ENCODE data around the gene RYR1.
"Not testable (repeated sequence)": the region's sequence is repeated elsewhere in the genome, so short reads cannot be mapped to it uniquely, and the experiment has no call there.

Gene RYR1

GRCh38 chr19:38451036-38451435 is 17.5 kb downstream of the RYR1 start:
- no peak overlapping the region for H3K27ac ChIP-seq

DNA sequence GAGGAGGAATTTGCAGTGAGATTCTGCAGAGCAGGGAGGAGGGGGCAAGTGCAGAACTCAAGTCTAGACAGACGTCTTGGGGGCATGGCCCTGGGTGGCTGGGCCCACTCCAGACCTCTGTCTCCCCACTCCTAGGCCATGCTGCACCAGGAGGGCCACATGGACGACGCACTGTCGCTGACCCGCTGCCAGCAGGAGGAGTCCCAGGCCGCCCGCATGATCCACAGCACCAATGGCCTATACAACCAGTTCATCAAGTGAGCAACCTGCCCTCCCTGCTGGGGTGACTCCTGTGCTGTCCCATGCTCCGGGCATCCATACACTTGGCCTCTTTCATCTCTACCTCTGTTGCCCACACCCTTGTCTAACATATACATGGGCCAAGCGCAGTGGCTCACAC is 18.1 kb downstream of the RYR1 start:
- Histone ChIP-seq H3K4me3 (no peak overlapping the region), H3K27ac (no peak overlapping the region)

More at GRCh38 chr19:38451036-38451435, 17.5 kb downstream of the RYR1 start:
- H3K4me3 ChIP-seq, result no peak overlapping the region

DNA sequence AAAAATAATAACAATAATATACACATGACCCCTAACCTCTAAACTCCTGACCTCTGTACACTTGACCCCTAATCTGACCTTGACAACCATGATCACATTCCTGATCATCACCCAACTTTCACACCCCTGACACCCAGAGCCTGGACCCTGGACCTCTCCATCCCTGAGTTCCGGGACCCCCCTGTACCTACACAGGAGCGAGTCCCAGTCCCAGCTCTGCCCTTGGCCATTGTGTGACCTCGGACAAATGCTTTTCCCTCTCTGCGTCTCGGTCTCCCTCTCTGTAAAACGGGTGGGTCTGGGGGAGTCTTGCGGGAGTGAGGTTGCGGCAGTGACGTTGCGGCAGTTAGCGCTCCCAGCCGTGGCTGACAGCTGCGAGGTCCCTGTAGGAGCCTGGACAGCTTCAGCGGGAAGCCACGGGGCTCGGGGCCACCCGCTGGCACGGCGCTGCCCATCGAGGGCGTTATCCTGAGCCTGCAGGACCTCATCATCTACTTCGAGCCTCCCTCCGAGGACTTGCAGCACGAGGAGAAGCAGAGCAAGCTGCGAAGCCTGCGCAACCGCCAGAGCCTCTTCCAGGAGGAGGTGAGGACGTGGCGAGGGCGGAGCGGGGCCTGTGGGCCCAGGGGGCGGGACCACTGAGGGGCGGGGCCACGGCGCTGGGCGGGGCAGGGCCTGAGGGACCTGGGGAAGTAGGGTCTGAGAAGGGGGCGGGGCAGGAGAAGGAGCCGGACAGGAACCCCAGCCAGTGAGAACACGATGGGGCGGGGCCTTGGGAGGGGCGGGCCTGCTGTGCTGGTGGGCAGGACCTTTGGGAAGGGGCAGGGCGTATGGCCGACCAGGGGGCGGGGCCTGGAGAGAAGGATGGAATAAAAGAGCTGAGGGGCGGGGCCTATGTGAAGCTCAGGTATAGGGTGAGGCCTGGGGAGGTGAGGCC is 19.2 kb downstream of the RYR1 start:
- Histone ChIP-seq H3K27ac (no peak overlapping the region), H3K4me3 (no peak overlapping the region)

DNA sequence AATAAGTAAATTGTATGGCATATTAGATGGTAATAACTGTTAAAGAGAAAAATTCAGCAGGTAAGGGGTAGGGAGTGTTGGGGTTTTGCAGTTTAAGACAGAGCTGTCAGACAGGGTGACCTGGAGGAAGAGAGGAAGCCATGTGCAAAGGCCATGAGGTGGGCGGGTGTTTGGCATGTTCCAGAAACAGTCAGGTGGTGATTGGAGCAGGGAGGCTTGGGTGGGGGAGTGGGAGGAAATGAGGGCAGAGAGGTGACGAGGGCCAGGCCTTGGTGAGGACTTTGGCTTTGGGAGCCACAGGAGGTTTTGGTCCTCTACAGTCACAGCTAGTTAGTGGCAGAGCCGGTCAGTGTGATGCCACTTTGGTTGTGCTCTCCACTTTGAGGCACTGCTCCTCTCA is 20.1 kb downstream of the RYR1 start:
- no peak overlapping the region for H3K27ac ChIP-seq

GRCh38 chr19:38455031-38455430 is 21.5 kb downstream of the RYR1 start:
- Histone ChIP-seq H3K27ac (no peak overlapping the region), H3K4me3 (no peak overlapping the region)

More for the DNA sequence above, 20.1 kb downstream of the RYR1 start:
- H3K4me3 ChIP-seq, result no peak overlapping the region

- no peak overlapping the region for H3K4me3 ChIP-seq
- H3K27ac ChIP-seq, result no peak overlapping the region
These were observed 23.7 kb downstream of the RYR1 start for GRCh38 chr19:38457202-38457601.

GRCh38 chr19:38457690-38458405 is 24.4 kb downstream of the RYR1 start:
- Histone ChIP-seq H3K4me3 (no peak overlapping the region), H3K27ac (no peak overlapping the region)

DNA sequence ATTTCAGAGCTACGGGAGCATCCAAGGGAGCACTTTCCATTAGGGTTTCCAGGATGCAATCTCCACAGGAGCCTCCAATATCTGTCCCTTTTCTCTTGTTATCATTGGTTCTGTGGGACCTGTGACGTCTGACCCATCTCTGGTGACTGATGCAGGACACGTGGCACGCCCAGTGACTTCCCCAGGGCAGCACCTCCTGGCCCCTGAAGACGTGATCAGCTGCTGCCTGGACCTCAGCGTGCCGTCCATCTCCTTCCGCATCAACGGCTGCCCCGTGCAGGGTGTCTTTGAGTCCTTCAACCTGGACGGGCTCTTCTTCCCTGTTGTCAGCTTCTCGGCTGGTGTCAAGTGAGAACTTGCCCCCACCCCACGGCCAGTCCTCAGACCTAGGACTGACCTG is 25.5 kb downstream of the RYR1 start:
- no peak overlapping the region for H3K4me3 ChIP-seq
- H3K27ac ChIP-seq, result no peak overlapping the region

- Histone ChIP-seq H3K4me3 (no peak overlapping the region), H3K27ac (no peak overlapping the region)
These were observed 29.9 kb downstream of the RYR1 start for GRCh38 chr19:38463365-38463764.

DNA sequence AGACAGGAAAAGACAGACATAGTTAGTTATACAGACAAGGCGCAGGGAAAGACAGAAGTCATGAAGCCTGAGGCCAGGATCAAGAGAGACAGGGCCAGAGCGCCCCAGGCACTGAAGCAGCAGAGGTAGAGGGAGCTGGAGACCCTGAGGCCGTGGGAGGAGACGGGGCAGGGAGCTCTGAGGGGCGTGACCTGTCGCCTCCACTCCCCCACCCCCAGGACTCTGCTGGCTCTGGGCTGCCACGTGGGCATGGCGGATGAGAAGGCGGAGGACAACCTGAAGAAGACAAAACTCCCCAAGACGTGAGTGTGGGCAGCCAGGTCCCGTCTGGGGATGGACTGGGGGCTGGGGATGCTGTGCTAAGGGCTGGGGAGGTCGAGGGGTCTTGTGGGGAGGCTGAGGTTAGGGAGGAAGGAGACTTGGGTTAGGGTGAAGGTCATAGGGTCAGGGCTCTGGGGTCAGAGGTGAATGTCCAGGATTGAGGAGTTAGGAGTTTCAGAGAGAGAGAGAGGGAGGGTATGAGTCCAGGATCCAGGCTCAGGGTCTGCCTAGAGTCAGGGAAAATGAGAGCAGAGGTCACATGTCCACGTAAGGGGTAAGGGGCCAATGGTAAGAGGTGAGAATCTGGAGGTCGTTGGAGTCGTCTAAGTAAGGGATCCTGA is 31.1 kb downstream of the RYR1 start:
- no peak overlapping the region for H3K4me3 ChIP-seq
- no peak overlapping the region for H3K27ac ChIP-seq

DNA sequence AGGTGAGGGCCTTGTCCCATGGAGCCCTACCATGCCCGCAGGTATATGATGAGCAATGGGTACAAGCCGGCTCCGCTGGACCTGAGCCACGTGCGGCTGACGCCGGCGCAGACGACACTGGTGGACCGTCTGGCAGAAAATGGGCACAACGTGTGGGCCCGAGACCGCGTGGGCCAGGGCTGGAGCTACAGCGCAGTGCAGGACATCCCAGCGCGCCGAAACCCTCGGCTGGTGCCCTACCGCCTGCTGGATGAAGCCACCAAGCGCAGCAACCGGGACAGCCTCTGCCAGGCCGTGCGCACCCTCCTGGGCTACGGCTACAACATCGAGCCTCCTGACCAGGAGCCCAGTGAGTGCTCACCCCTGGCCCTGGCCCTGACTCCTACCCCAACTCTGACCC is 32.6 kb downstream of the RYR1 start:
- no peak overlapping the region for H3K4me3 ChIP-seq

DNA sequence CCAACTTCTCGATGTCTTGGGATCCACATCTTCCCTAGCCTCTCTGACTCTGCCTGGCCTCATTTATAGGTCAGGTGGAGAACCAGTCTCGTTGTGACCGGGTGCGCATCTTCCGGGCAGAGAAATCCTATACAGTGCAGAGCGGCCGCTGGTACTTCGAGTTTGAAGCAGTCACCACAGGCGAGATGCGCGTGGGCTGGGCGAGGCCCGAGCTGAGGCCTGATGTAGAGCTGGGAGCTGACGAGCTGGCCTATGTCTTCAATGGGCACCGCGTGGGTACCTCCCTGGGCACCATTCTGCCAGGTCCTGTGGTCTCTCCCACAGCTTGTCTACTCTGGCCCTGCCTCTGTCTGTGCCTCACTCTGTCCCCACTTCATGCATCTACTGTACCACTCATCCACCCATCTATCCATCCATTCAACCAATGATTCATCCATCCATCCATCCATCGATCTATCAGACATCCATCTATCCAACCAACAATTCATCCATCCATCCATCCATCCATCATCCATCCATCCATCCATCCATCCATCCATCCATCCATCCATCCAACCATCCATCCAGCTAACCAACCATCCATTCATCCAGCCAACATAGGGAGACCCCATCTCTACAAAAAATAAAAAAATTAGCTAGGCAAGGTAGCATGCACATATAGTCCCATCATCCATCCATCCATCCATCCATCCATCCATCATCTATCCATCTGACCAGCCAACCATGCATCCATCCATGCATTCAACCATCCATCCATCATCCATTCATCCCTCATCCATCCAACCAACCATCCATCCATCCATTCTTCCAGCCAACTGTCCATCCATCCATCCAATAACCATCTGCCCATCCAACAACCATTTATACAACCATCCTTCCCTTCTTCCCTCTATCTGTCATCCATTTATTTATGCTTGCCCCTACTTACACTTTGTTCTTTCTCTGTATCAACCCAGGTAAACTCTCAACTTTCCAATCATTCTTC is 34.3 kb downstream of the RYR1 start:
- Histone ChIP-seq H3K4me3 (no peak overlapping the region), H3K27ac (no peak overlapping the region)

More for the DNA sequence above, 32.6 kb downstream of the RYR1 start:
- H3K27ac ChIP-seq, result no peak overlapping the region

DNA sequence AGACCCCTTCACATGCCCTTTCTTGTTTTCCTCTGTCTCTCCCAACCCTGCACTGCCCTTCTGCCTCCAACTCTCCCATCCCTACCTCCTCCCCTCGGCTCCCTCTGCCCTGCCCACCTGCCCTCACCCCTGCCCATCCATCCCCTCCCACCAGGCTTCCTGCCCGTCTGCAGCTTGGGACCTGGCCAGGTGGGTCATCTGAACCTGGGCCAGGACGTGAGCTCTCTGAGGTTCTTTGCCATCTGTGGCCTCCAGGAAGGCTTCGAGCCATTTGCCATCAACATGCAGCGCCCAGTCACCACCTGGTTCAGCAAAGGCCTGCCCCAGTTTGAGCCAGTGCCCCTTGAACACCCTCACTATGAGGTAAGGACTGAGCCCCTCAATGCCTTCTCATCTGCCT is 35.7 kb downstream of the RYR1 start:
- Histone ChIP-seq H3K27ac (no peak overlapping the region), H3K4me3 (no peak overlapping the region)

DNA sequence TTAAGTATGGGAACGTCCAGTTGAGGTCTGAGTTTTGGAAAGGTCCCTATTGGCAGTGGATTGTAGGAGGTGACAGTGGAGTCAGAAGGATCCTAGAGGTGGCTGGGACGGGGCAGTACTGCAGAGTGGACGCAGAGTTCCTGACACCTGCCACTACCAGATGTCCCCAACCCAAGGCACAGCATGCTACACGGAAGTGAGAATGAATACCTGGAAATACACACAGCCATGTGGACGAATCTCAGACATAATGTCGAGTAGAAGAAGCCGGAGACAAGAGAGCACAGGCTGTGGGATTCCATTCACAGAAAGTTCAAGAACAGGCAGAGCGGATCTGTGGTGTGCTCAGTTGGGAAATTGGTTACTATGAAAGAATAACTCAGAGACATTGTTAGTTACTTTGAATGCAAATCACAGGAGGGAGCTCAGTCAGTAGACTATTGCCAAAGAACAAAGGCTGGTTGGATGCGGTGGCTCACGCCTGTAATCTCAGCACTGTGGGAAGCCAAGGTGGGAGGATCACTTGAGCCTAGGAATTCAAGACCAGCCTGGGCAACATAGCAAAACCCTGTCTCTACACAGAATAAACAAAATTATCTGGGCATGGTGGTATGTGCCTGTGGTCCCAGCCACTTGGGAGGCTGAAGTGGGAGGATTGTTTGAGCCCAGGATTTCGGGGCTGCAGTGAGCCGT is 37.4 kb downstream of the RYR1 start:
- Histone ChIP-seq H3K27ac (no peak overlapping the region), H3K4me3 (no peak overlapping the region)

GRCh38 chr19:38472725-38473124 is 39.2 kb downstream of the RYR1 start:
- H3K27ac ChIP-seq, H3K4me3 ChIP-seq: not testable (repeated sequence)

GRCh38 chr19:38473201-38473600 is 39.7 kb downstream of the RYR1 start:
- Histone ChIP-seq H3K27ac (no peak overlapping the region), H3K4me3 (no peak overlapping the region)

DNA sequence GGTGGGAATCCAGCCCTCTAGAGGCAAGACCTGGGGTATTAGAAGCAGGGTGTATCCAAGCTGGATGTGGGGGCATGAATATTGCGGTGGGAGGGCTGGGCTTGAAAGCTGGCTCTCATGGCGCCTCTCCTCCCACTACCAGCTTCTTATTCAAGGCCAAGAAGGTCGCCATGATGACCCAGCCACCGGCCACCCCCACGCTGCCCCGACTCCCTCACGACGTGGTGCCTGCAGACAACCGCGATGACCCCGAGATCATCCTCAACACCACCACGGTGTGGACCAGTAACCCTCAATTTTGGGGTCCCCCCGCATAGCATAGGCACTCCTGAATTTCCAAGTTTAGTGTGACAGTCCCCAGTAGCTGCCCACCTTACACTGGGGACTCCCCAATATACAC is 41.7 kb downstream of the RYR1 start:
- H3K27ac ChIP-seq, result no peak overlapping the region
- no peak overlapping the region for H3K4me3 ChIP-seq

GRCh38 chr19:38478273-38478971 is 44.9 kb downstream of the RYR1 start:
- no peak overlapping the region for H3K4me3 ChIP-seq
- no peak overlapping the region for H3K27ac ChIP-seq
